Neural crest cell (in vitro differentiated cells): ENCODE results near the gene APP. TPM values are rescaled to one million over a fixed set of nuclear protein-coding genes. Genes with fewer than 3 reads are reported as not detected.

Experiments
- DNase-seq: peaks from one replicate; pipeline ENCODE4 v3.0.0; 2021; ENCODE audit warnings: low read depth, mixed read lengths, low spot score
- H3K27ac Mint-ChIP-seq: one replicate; pipeline ENCODE4 v1.8.0; 2021; ENCODE audit warnings: mild to moderate bottlenecking, mixed read lengths; ENCODE audit not compliant: unreplicated experiment
- H3K27me3 Mint-ChIP-seq: 2 replicates; pipeline ENCODE4 v1.8.0; 2021; ENCODE audit warnings: low read depth, mild to moderate bottlenecking, mixed read lengths
- H3K36me3 Mint-ChIP-seq: 2 replicates; pipeline ENCODE4 v1.8.0; 2021; ENCODE audit warnings: low read depth, mild to moderate bottlenecking, mixed read lengths
- H3K4me1 Mint-ChIP-seq: 2 replicates; pipeline ENCODE4 v1.8.0; 2021; ENCODE audit warnings: mixed read lengths
- H3K4me3 Mint-ChIP-seq: one replicate; pipeline ENCODE4 v1.8.0; 2021; ENCODE audit warnings: mild to moderate bottlenecking, mixed read lengths
- H3K9me3 Mint-ChIP-seq: 2 replicates; pipeline ENCODE4 v1.8.0; 2021; ENCODE audit warnings: mixed read lengths
- total RNA-seq: library from RNA; stranded (reverse); gene quantifications from 2 replicates; pipeline ENCODE4 v1.2.1, GENCODE V29; 2021
- TF ChIP-seq, protein P1 (sequence below): fragments of 200-600 bp; sonication (generic); conservative IDR thresholded peaks from 2 replicates; pipeline ENCODE4 v1.5.0; 2021; ENCODE audit warnings: antibody characterized with exemption, mild to moderate bottlenecking

The APP gene
- total RNA-seq, 1 donor from 2014 or later, result 254 TPM

DNA sequence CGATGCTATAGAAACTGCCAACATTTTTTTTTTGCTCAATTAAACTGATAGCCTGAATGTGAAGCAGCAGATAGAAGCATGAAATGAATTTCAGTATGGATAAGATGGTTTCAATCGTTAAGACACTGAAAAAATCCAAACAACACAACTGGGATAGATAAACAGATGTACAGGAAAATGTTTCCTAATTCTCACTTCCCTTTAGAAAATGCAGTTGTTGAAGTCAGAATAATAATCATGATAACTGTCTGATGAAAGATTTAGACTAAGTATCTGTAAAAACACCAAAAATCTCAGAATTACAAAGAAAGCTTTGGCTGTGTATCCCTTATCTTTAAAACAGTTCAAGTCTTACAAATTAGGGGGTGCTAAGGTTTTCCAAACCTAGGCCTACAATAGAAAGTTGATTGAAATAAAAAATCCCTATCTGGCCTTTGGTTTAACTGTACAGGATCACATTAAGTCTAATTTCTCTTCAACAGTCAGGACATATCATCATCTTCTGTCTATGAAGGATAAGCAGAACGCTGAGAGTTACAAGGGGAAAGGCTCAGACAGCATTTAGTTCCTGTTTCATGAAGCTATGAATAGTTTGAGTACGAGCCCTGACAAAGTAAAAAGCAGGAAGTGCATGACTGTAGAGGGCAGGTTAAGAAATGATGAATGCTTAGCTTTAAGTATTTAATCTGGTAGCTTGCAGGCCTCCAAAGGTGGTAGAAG, 203.2 kb downstream of the APP start:
- no peaks in the 10 kb centered on the region for H3K4me1 Mint-ChIP-seq
- DNase-seq, result no peak
- no peak overlapping the region for H3K27ac Mint-ChIP-seq
- peaks cover 36% of the 10 kb centered on the region for H3K36me3 Mint-ChIP-seq
- H3K27me3 Mint-ChIP-seq, result no peaks in the 10 kb centered on the region
- TF ChIP-seq, protein P1, sequence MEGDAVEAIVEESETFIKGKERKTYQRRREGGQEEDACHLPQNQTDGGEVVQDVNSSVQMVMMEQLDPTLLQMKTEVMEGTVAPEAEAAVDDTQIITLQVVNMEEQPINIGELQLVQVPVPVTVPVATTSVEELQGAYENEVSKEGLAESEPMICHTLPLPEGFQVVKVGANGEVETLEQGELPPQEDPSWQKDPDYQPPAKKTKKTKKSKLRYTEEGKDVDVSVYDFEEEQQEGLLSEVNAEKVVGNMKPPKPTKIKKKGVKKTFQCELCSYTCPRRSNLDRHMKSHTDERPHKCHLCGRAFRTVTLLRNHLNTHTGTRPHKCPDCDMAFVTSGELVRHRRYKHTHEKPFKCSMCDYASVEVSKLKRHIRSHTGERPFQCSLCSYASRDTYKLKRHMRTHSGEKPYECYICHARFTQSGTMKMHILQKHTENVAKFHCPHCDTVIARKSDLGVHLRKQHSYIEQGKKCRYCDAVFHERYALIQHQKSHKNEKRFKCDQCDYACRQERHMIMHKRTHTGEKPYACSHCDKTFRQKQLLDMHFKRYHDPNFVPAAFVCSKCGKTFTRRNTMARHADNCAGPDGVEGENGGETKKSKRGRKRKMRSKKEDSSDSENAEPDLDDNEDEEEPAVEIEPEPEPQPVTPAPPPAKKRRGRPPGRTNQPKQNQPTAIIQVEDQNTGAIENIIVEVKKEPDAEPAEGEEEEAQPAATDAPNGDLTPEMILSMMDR, result no peak
- H3K9me3 Mint-ChIP-seq, result peaks cover 9% of the 10 kb centered on the region
- H3K4me3 Mint-ChIP-seq, result no peak overlapping the region

DNA sequence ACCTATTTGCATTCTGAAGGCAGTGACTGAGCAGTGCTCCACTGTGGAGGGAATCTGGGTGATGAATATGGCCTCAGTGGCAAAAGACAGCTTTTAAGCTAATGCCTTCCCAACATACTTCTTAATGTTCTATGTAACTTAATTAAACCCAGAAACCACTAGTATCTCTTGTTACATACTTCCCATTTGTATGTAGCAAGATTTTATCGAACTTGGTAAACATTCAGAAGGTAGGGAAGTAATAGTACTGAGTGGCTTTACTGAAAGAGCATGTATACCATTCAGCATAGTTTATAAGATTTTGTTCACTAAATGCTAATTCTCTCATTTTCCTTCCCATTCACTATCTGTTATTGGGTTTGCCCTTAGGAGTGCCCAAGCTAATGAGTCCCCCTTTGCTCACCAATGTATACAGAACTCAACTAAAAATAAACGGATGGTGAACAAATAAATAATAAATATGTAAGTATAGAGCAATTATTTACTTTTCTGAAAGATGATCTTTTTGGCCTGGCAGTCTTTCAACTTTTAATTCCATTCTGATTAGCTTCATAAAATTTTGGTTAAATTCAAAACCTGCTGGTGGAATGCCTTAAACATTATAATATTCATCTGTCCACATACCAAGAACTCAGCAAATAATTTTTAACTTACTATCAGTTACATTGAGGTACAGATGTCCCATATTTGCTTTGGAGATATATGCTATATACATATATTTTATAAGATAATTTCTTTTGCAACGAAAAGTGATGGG, 204.4 kb downstream of the APP start:
- no peak overlapping the region for H3K27ac Mint-ChIP-seq
- no peak for DNase-seq
- H3K4me1 Mint-ChIP-seq, result peaks cover 2% of the 10 kb centered on the region
- peaks cover 25% of the 10 kb centered on the region for H3K36me3 Mint-ChIP-seq
- no peaks in the 10 kb centered on the region for H3K27me3 Mint-ChIP-seq
- TF ChIP-seq, protein P1, result no peak
- H3K4me3 Mint-ChIP-seq, result no peak overlapping the region
- H3K9me3 Mint-ChIP-seq, result no peaks in the 10 kb centered on the region

DNA sequence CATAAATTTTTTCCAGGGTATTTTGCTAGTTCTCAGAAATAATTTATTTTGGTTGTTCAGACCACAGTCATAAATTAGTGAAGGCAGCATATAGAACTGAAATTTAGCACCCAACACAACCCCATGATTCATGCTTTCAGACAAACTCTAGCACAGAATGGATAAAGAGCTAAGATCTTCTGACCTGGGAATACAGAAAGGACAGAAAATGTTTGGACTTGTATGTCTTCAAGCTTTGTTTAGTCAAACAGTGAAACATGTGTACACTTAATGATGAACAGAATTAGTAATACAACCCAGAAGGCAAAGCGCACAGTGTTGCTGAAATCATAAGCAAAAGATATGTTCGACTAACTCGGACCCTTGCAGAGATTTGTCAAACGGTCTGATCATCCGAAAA, 205.6 kb downstream of the APP start:
- no peak for DNase-seq
- Mint-ChIP-seq H3K9me3 (no peaks in the 10 kb centered on the region), H3K27me3 (no peaks in the 10 kb centered on the region), H3K36me3 (peaks cover 16% of the 10 kb centered on the region), H3K4me1 (peaks cover 6% of the 10 kb centered on the region), H3K4me3 (no peak overlapping the region), H3K27ac (no peak overlapping the region)
- TF ChIP-seq, protein P1, result no peak

DNA sequence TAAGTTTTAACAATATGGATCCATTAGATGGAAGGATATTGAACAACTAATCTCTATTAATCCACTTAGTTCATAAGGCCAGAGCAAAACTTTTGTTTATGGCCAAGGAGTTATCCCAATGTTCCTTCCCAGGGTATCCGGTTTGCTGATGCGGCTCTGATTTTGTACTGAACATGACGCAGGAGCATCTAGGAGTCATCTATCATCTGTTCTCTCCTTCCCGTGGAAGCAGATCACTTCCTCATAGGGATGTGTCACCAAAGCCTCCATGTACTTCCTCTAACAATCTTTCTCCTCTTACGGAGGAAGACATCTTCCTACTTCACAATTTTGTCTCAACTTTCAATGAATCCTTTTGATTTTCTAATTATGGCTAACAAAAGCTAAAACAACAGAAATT, 206.6 kb downstream of the APP start:
- peaks cover 6% of the 10 kb centered on the region for H3K4me1 Mint-ChIP-seq

DNA sequence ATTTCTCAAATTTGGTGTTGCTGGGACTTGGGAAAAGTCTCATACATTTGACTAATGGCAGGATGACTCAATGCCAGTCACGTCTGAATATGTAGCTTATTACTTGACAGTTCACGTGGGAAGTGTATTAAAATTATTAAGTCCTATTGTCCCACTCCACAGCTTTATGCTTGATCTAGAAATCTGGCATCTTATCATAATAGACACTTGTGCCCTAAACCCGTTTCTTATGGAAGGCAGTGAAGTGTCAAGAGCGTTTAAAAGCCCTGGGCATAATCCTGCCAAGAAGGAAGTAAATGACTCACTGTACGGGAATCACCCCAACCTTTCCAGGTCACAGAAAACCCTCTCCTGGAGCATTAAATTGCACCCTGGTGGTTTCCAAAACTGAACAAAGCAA, 207.4 kb downstream of the APP start:
- Mint-ChIP-seq H3K36me3 (peaks cover 20% of the 10 kb centered on the region), H3K4me1 (peaks cover 6% of the 10 kb centered on the region), H3K9me3 (no peaks in the 10 kb centered on the region), H3K27ac (no peak overlapping the region), H3K27me3 (no peaks in the 10 kb centered on the region), H3K4me3 (no peak overlapping the region)
- no peak for DNase-seq
- TF ChIP-seq, protein P1, result no peak

More for the DNA sequence above, 206.6 kb downstream of the APP start:
- Mint-ChIP-seq H3K4me3 (no peak overlapping the region), H3K27me3 (no peaks in the 10 kb centered on the region), H3K27ac (no peak overlapping the region), H3K9me3 (no peaks in the 10 kb centered on the region), H3K36me3 (peaks cover 19% of the 10 kb centered on the region)
- DNase-seq, result no peak
- TF ChIP-seq, protein P1, result no peak
